ENCODE data around the gene GLA. TPM values are rescaled to one million over a fixed set of nuclear protein-coding genes. Genes with fewer than 3 reads are reported as not detected.

Gene GLA
- total RNA-seq, 1 experiment from 2014 or later: 54.8 TPM

GRCh38 chrX:101450961-101451360 is 43.2 kb upstream of the GLA start:
- intact Hi-C loops (cut with micrococcal nuclease): no loop called here
- H3K9ac ChIP-seq (ENCODE audit: low read length): no peak overlapping the region
- no TSS peak for BruUV-seq (replicated peaks)
- H3K9me2 ChIP-seq (replicated peaks; ENCODE audit: low read length): no peaks in the 10 kb centered on the region
- ChIA-PET POLR2A (ENCODE audit: unreplicated experiment) (no interaction called here), CTCF (no interaction called here)
- H2AFZ ChIP-seq (ENCODE audit: low read length): no peak overlapping the region
- H3K4me3 ChIP-seq (ENCODE audit: low read length): no peak overlapping the region
- H3F3A ChIP-seq (ENCODE audit: low read length, unreplicated experiment): no peaks in the 10 kb centered on the region
- H3K36me3 ChIP-seq (ENCODE audit: low read depth, low read length): no peaks in the 10 kb centered on the region
- no peaks in the 10 kb centered on the region for H3K79me2 ChIP-seq (ENCODE audit: low read length)
- TF ChIP-seq EZH2phosphoT487 (IDR thresholded peaks at IDR 0.05; ENCODE audit: borderline replicate concordance, low read length) (no peak), CTCF (conservative IDR thresholded peaks at IDR 0.05; ENCODE audit: low read depth, low read length) (no peak), EZH2 (IDR thresholded peaks at IDR 0.05; ENCODE audit: low read length, unreplicated experiment) (no peak)
- H3K4me1 ChIP-seq (ENCODE audit: insufficient read depth, low read length): no peaks in the 10 kb centered on the region
- DNase-seq (no peak), ATAC-seq (no peak)
- no peaks in the 10 kb centered on the region for H4K20me1 ChIP-seq (ENCODE audit: low read length)
- no peaks in the 10 kb centered on the region for H3K9me3 ChIP-seq (ENCODE audit: low read length)
- peaks cover 3% of the 10 kb centered on the region; the same call in 1 of the 2 replicates for H3K27me3 ChIP-seq (ENCODE audit: low read length)
- no peak overlapping the region for H3K4me2 ChIP-seq (ENCODE audit: low read length)
- H3K27ac ChIP-seq (ENCODE audit: low read length): no peak overlapping the region

- Histone ChIP-seq H3K36me3 (ENCODE audit: low read depth, low read length) (no peaks in the 10 kb centered on the region), H3K27ac (ENCODE audit: low read length) (no peak overlapping the region), H3K27me3 (ENCODE audit: low read length) (peaks cover 3% of the 10 kb centered on the region; the same call in 1 of the 2 replicates), H3K4me2 (ENCODE audit: low read length) (no peak overlapping the region), H3K9me2 (replicated peaks; ENCODE audit: low read length) (no peaks in the 10 kb centered on the region), H2AFZ (ENCODE audit: low read length) (no peak overlapping the region), H3K4me1 (ENCODE audit: insufficient read depth, low read length) (no peaks in the 10 kb centered on the region), H3K4me3 (ENCODE audit: low read length) (no peak overlapping the region), H3K9me3 (ENCODE audit: low read length) (no peaks in the 10 kb centered on the region), H3K79me2 (ENCODE audit: low read length) (no peaks in the 10 kb centered on the region), H3K9ac (ENCODE audit: low read length) (no peak overlapping the region), H3F3A (ENCODE audit: low read length, unreplicated experiment) (no peaks in the 10 kb centered on the region), H4K20me1 (ENCODE audit: low read length) (no peaks in the 10 kb centered on the region)
- TF ChIP-seq EZH2 (IDR thresholded peaks at IDR 0.05; ENCODE audit: low read length, unreplicated experiment) (no peak), EZH2phosphoT487 (IDR thresholded peaks at IDR 0.05; ENCODE audit: borderline replicate concordance, low read length) (no peak), CTCF (conservative IDR thresholded peaks at IDR 0.05; ENCODE audit: low read depth, low read length) (no peak)
- ChIA-PET CTCF (no interaction called here), POLR2A (ENCODE audit: unreplicated experiment) (no interaction called here)
- BruUV-seq (replicated peaks): no TSS peak
- no peak for DNase-seq
- no peak for ATAC-seq
- intact Hi-C loops (cut with micrococcal nuclease): no loop called here
Measured at GRCh38 chrX:101450085-101450484, 42.4 kb upstream of the GLA start.

- H3K36me3 ChIP-seq (ENCODE audit: low read depth, low read length): no peaks in the 10 kb centered on the region
- H3K9ac ChIP-seq (ENCODE audit: low read length): no peak overlapping the region
- H3K9me3 ChIP-seq (ENCODE audit: low read length): no peaks in the 10 kb centered on the region
- H2AFZ ChIP-seq (ENCODE audit: low read length): no peak overlapping the region
- H3K4me3 ChIP-seq (ENCODE audit: low read length): no peak overlapping the region
- H4K20me1 ChIP-seq (ENCODE audit: low read length): no peaks in the 10 kb centered on the region
- no peaks in the 10 kb centered on the region for H3K79me2 ChIP-seq (ENCODE audit: low read length)
- H3F3A ChIP-seq (ENCODE audit: low read length, unreplicated experiment): no peaks in the 10 kb centered on the region
- no peak for ATAC-seq
- DNase-seq: no peak
- intact Hi-C loops (cut with micrococcal nuclease): no loop called here
- H3K27me3 ChIP-seq (ENCODE audit: low read length): peaks cover 3% of the 10 kb centered on the region; the same call in 1 of the 2 replicates
- no peaks in the 10 kb centered on the region for H3K4me1 ChIP-seq (ENCODE audit: insufficient read depth, low read length)
- no peaks in the 10 kb centered on the region for H3K9me2 ChIP-seq (replicated peaks; ENCODE audit: low read length)
- CTCF ChIA-PET: no interaction called here
- no peak overlapping the region for H3K4me2 ChIP-seq (ENCODE audit: low read length)
- TF ChIP-seq EZH2phosphoT487 (IDR thresholded peaks at IDR 0.05; ENCODE audit: borderline replicate concordance, low read length) (no peak), CTCF (conservative IDR thresholded peaks at IDR 0.05; ENCODE audit: low read depth, low read length) (no peak), EZH2 (IDR thresholded peaks at IDR 0.05; ENCODE audit: low read length, unreplicated experiment) (no peak)
- POLR2A ChIA-PET (ENCODE audit: unreplicated experiment): no interaction called here
- BruUV-seq (replicated peaks): no TSS peak
- no peak overlapping the region for H3K27ac ChIP-seq (ENCODE audit: low read length)
Measured at GRCh38 chrX:101449279-101449678, 41.6 kb upstream of the GLA start.

Data from PC-3 (cell line).